B cell (primary cell): Measurements from ENCODE around the gene MYDGF.

Experiments used
- CTCF ChIP-seq: fragments of 200-600 bp; IDR thresholded peaks from one replicate; pipeline ENCODE4 v1.8.0; 2022; ENCODE audit warnings: antibody characterized with exemption, mild to moderate bottlenecking
- EZH2 ChIP-seq: IDR thresholded peaks from 2 replicates; pipeline ENCODE4 v1.6.1; 2012; ENCODE audit warnings: borderline replicate concordance, low read depth, mild to moderate bottlenecking, moderate library complexity, low read length; ENCODE audit not compliant: insufficient read depth, poor library complexity, severe bottlenecking

GRCh38 chr19:4624733-4625362, 45.3 kb downstream of the MYDGF start:
- TF ChIP-seq CTCF (no peak), EZH2 (no peak)
